Measurements from ENCODE around the gene CASP10. TPM values are rescaled to one million over a fixed set of nuclear protein-coding genes. Genes with fewer than 3 reads are reported as not detected.

Gene CASP10
- total RNA-seq, 2 donors from 2014 or later: 8.4 to 12.7 TPM

DNA sequence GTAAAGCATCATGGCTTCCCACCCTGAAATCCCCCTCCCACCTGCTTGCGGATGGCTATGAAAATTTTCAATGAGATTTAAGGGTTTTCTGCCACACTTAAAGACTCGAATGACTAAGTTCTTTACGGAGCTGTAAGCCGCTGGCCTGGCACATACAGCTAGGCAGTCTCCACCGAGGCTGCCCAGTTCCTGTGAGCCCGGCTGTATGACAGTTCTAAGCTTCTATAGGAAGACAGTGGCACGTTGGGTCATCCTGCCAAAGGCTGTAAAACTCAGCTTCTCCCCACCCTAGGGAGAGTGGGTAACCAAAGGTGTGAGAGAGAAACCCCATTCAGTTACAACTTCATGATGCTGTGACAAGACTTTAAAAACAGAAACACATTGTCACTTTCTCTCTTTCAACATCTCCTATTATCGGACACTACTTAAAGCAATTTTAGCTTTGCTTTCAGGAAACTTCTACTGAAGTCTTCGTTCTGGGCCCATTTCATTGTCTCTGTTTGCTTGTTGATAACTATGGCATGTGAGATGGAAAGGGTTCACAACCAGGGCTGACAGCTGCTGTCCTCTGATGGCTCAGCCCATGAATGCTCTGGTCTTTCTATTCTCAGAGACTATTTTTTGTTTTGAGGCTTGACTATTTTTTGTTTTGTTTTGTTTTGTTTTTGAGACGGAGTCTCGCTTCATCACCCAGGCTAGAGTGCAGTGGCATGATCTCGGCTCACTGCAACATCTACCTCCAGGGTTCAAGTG lies 84.5 kb downstream of the CASP10 start:
- intact Hi-C loops (cut with DNase I): loop anchor here in 1 of 2 donors (10.0 kb wide), 1 partner anchor 1443 kb away; no protein-coding TSS in a partner anchor

GRCh38 chr2:201269764-201270163 lies 86.8 kb downstream of the CASP10 start:
- intact Hi-C loops (cut with DNase I): loop anchor here in 1 of 2 donors (10.0 kb wide), 1 partner anchor 1445 kb away; no protein-coding TSS in a partner anchor
- DNase-seq (ENCODE audit: low spot score): no peak

More for the DNA sequence above, 84.5 kb downstream of the CASP10 start:
- no peak for DNase-seq (ENCODE audit: low spot score)

DNA sequence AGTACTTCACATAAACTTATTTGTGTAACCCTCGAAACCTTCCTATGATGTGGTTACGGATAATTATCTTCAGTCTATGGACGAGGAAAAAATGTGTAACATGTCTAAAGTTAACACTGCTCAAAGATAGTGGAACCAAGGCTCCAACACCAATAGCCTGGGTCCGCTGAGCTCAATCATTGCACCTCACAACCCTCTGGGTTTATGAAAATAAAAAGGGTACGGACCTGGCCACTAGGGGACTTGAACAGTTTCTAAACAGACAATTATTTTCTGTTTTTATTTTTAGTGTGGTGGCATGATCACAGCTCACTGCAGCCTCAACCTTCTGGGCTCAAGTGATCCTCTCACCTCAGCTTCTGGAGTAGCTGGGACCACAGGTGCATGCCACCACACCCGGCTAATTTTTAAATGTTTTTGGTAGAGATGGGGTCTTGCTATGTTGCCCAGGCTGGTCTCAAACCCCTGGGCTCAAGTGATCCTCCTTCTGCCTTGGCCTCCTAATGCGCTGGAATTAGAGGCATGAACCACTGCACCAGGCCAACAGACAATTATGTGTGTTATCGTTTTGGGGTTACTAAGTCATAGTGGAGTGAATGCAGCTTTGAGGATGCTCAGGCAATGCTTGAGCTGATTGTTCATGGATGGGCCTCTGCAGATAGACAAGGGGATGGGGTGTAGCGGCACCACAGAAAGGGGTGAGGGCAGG lies 87.5 kb downstream of the CASP10 start:
- no peak for DNase-seq (ENCODE audit: low spot score)
- intact Hi-C loops (cut with DNase I): no loop called here

DNA sequence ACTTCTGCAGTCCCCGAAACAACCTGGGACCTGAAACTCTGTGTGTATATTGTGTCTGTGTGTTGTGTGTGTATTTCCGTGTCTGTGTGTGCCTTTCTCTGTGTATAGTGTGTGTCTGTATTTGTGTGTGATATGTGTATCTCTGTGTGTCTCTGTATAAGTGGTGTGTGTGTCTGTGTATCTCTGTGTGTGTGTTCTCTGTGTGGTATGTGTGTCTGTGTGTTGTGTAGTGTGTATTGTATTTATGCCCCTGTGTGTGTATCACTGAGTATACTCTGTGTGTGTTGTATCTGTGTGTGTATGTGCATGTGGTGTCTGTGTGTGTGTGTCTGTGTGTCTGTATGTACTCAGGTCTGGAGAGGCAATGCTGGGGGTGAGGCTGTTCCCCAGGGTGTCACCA lies 89.0 kb downstream of the CASP10 start:
- no peak for DNase-seq (ENCODE audit: low spot score)
- intact Hi-C loops (cut with DNase I): no loop called here

DNA sequence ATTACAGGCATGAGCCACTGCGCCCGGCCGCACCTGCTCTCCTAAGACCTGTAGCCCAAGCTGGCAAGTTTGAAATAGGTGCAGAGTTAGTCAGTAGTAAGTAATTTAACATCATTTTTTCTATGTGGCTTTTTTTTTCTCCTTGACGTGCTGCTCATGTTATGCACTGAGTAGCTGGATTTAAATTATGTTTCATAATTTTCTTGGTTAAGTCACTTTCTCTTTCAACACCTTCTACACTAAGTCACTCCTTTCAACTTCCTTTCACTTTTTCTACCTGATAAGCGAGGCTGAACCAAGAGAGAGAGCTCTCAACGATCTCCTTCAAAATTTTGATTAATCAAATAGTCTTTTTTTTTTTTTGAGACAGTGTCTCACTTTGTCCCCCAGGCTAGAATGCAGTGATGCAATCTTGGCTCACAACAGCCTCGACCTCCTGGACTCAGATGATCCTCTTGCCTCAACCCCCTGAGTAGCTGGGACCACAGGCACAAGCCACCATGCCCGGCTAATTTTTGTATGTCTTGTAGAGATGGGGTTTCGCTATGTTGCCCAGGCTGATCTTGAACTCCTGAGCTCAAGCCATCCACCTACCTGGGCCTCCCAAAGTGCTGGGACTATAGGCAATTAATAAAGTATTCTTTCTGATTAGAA lies 90.5 kb downstream of the CASP10 start:
- DNase-seq (ENCODE audit: low spot score): no peak
- intact Hi-C loops (cut with DNase I): no loop called here

- intact Hi-C loops (cut with DNase I): no loop called here
- no peak for DNase-seq (ENCODE audit: low spot score)
Observed at GRCh38 chr2:201275069-201275468, 92.1 kb downstream of the CASP10 start.

DNA sequence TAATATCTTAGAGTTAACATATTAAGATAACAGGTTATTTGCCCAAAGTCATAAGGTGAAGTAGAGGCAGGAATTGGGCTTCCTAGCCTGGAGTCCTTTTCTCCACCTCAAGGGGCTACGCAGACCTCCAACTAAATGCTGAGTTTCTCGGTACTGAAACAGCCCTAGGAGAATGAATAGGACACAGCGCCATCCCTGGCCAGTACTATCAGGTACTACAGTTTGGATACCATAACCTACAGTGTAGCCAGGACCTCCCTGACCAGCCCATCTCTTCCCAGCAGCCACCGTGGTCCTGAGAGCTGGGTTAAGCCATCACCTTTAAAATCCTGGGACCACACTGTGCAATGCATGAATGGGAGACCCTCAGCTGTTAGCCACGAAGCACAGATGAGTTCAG lies 93.0 kb downstream of the CASP10 start:
- no peak for DNase-seq (ENCODE audit: low spot score)
- intact Hi-C loops (cut with DNase I): no loop called here

DNA sequence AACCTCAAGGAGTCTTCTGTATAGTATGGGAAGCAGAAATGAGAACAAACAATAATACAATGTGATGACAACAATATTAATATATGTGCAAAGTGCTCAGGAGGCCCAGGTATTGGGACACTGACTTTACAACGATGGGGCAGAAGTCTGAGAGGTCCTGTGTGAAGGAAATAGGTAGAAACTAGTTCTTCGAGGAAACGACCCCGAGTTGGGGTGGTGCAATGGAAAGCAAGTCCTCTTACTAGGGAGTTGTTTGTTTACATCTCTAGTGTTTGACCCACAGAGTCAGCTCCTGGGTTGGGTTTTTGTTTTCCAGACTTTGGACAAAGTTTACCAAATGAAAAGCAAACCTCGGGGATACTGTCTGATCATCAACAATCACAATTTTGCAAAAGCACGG lies 93.6 kb downstream of the CASP10 start:
- intact Hi-C loops (cut with DNase I): no loop called here
- DNase-seq (ENCODE audit: low spot score): no peak

Other genes starting within 250 kb of the CASP10 start
- gene ORC2, start 219.5 kb upstream of the CASP10 start, total RNA-seq: 10 to 100 TPM; 19.2 to 21.3 TPM
- gene HYCC2, start 111.5 kb upstream of the CASP10 start, total RNA-seq: 10 to 100 TPM; 21.2 to 21.5 TPM
- gene NDUFB3, start 111.1 kb upstream of the CASP10 start, total RNA-seq: 10 to 100 TPM; 60.6 to 69.0 TPM
- 100 to 1,000 TPM; 140 to 142 TPM for gene CFLAR, start 67.0 kb upstream of the CASP10 start, total RNA-seq
- 10 to 100 TPM; 11.3 to 14.8 TPM for gene CASP8, start 77.4 kb downstream of the CASP10 start, total RNA-seq
- 1 to 10 TPM; 2.4 to 4.3 TPM for gene FLACC1, start 174.2 kb downstream of the CASP10 start, total RNA-seq

Data from posterior vena cava (tissue), 2 donors.